ENCODE results near the gene RNF227. TPM values are rescaled to one million over a fixed set of nuclear protein-coding genes. Genes with fewer than 3 reads are reported as not detected.
A peak's percentile ranks its signal among the peaks of the same experiment; 100 is the strongest.

Gene RNF227
- total RNA-seq, 1 donor from 2014 or later, result 3.1 TPM

DNA sequence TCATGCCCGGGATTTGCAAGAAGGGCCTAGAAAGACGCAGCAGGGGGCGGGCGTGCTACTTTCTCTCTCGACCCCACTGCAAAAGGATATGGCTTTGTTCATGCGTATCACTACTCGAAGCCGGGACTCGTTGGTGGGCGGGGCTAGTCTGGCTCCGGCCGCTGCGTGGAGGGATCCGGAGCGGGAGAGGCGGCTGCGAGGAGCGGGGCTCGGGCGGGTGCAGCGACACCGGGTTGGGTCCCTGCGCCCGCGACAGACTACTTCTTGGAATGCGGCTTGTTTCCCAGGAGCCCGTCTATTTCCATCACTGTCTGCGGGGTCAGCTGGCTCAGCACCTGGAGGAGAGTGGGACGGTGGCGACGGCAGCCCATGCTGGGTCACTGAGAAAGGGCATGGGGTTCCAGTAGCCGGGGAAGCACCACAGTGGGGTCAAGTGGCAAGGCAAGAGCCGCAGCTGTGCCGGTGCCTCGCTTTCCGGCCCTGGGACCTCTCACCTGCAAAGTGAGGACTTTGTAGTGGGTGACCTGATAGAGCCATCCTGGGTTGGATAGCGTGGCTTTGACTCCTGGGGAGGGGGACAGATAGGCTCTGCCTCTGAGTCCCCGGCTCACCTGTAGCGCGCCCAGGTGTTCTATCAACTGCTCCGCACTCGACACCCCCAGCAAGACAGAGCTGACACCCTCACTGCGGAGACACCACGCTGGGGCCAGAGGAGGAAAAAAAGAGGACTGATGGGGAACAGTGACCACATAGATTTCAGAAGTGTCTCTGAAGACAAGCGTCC, 6.9 kb upstream of the RNF227 start:
- H3K4me1 Mint-ChIP-seq, result peaks cover 19% of the 10 kb centered on the region
- peak overlapping the region; percentile 68 for H3K27ac Mint-ChIP-seq
- TF ChIP-seq, protein P1, sequence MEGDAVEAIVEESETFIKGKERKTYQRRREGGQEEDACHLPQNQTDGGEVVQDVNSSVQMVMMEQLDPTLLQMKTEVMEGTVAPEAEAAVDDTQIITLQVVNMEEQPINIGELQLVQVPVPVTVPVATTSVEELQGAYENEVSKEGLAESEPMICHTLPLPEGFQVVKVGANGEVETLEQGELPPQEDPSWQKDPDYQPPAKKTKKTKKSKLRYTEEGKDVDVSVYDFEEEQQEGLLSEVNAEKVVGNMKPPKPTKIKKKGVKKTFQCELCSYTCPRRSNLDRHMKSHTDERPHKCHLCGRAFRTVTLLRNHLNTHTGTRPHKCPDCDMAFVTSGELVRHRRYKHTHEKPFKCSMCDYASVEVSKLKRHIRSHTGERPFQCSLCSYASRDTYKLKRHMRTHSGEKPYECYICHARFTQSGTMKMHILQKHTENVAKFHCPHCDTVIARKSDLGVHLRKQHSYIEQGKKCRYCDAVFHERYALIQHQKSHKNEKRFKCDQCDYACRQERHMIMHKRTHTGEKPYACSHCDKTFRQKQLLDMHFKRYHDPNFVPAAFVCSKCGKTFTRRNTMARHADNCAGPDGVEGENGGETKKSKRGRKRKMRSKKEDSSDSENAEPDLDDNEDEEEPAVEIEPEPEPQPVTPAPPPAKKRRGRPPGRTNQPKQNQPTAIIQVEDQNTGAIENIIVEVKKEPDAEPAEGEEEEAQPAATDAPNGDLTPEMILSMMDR (IDR thresholded peaks at IDR 0.05; ENCODE audit: unreplicated experiment), result no peak
- peak overlapping the region; percentile 54 for H3K4me3 Mint-ChIP-seq
- no peaks in the 10 kb centered on the region for H3K9me3 Mint-ChIP-seq
- DNase-seq (ENCODE audit: low spot score in 2 of 2, unreplicated experiment in 2 of 2), result peak; percentile 71 to 82
- H3K36me3 Mint-ChIP-seq, result peaks cover 2% of the 10 kb centered on the region
- peaks cover 4% of the 10 kb centered on the region for H3K27me3 Mint-ChIP-seq (ENCODE audit: low read depth)

DNA sequence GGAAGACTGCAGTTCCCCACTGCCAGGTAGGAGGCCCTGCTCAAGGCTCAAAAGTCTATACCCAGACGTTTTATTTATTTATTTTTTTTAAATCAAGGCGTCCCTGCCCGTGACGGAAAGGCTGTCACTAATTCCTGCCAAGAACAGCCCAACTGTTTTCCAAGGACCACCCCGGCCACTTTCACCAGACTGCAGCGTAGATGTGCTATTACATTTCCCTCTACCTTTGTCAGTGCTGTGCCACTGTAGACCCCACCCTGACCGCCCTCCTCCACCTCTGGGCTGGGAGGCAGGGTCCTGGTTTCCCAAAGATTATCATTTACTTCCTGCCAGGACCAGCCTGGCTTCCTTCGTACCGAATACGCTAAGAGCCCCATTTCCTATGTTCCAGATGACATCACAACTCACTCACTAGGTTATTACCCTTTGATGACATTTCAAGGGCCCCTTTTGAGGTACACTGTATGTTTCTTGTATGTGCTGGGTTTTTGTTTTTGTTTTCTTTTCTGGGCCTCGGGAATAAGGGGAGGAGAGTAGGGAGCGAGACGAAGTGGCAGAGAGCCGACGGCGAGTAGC, 6.3 kb upstream of the RNF227 start:
- H3K27me3 Mint-ChIP-seq (ENCODE audit: low read depth), result peaks cover 2% of the 10 kb centered on the region
- peaks cover 17% of the 10 kb centered on the region for H3K4me1 Mint-ChIP-seq
- H3K9me3 Mint-ChIP-seq, result no peaks in the 10 kb centered on the region
- peak overlapping the region; percentile 68 for H3K27ac Mint-ChIP-seq
- TF ChIP-seq, protein P1 (IDR thresholded peaks at IDR 0.05; ENCODE audit: unreplicated experiment), result no peak
- DNase-seq (ENCODE audit: low spot score in 2 of 2, unreplicated experiment in 2 of 2), result no peak
- no peaks in the 10 kb centered on the region for H3K36me3 Mint-ChIP-seq
- H3K4me3 Mint-ChIP-seq, result peak overlapping the region; percentile 54

DNA sequence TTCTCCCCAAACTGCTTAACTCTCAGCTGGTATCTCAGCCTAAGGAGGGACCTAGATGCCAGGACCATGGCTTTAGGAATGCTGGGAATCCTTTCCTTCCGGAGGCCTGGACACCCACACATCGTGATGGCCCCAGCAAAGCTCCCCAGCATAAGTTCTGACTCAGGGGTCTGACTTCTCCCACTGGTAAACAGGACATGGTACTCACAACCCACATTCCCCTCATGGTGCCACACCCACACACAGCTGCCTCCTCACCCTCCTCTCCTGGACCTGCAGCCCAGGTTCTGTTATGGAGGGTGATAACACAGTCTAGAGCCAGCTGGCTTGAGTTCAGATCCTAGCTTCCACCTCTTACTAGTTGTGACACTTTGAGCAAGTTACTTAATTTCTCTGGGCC, 719 bp upstream of the RNF227 start:
- no peaks in the 10 kb centered on the region for H3K9me3 Mint-ChIP-seq
- peaks cover 7% of the 10 kb centered on the region for H3K36me3 Mint-ChIP-seq
- peaks cover 30% of the 10 kb centered on the region for H3K4me1 Mint-ChIP-seq
- peak overlapping the region; percentile 67 for H3K27ac Mint-ChIP-seq
- peak overlapping the region; percentile 42 for H3K4me3 Mint-ChIP-seq
- no peaks in the 10 kb centered on the region for H3K27me3 Mint-ChIP-seq (ENCODE audit: low read depth)
- no peak for DNase-seq (ENCODE audit: low spot score in 2 of 2, unreplicated experiment in 2 of 2)
- TF ChIP-seq, protein P1 (IDR thresholded peaks at IDR 0.05; ENCODE audit: unreplicated experiment), result no peak

DNA sequence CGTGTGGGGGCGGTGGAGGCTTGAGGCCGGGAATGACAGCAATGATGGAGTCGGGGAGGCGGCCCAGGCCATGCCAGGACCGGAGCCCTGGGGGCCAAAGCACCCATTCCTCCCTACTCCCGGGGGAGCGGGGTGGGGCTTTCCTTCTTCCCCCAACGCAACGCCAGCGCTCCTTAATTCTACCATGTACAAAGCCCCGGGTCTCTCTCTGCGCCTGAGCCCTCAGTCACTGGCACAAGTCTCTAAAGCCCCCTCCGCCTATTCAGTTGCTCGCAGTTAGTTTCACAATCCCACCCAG, 245 bp upstream of the RNF227 start:
- Mint-ChIP-seq H3K4me3 (peak overlapping the region; percentile 42), H3K4me1 (peaks cover 28% of the 10 kb centered on the region), H3K36me3 (peaks cover 10% of the 10 kb centered on the region), H3K9me3 (no peaks in the 10 kb centered on the region), H3K27me3 (ENCODE audit: low read depth) (no peaks in the 10 kb centered on the region), H3K27ac (peak overlapping the region; percentile 67)
- TF ChIP-seq, protein P1 (IDR thresholded peaks at IDR 0.05; ENCODE audit: unreplicated experiment), result no peak
- peak in 1 of 2 experiments; percentile 56 for DNase-seq (ENCODE audit: low spot score in 2 of 2, unreplicated experiment in 2 of 2)

DNA sequence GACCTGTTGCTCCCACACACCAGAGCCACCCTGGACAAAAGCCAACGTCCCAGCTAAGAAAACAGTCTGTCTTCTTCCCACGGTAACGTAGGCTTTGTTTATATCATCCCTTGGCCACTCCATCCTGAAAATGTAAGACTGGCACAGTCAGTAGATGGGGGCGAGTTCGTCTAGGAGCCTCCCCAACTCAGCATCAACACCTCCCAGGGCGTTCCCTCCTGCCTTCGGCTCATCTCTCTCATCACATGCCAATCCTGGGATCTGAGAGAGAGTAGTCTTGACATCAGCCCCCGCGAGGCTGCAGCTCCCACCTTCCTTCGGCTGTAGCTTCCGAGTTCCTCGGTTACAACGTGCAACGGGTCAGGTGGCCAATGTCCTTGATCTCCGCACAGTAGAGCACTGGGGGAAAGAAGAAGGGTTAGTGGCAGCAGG, 894 bp downstream of the RNF227 start:
- DNase-seq (ENCODE audit: low spot score in 2 of 2, unreplicated experiment in 2 of 2), result no peak
- TF ChIP-seq, protein P1 (IDR thresholded peaks at IDR 0.05; ENCODE audit: unreplicated experiment), result no peak
- Mint-ChIP-seq H3K4me3 (peak overlapping the region; percentile 75), H3K4me1 (peaks cover 28% of the 10 kb centered on the region), H3K27ac (peak overlapping the region; percentile 95), H3K36me3 (peaks cover 21% of the 10 kb centered on the region), H3K27me3 (ENCODE audit: low read depth) (no peaks in the 10 kb centered on the region), H3K9me3 (no peaks in the 10 kb centered on the region)
